ENCODE measurements around the gene VSNL1.

- TF ChIP-seq CTCF (conservative IDR thresholded peaks at IDR 0.05; ENCODE audit: low read depth in 2 of 2) (no peak), EZH2phosphoT487 (IDR thresholded peaks at IDR 0.05; ENCODE audit: unreplicated experiment) (no peak), STAT1 (IDR thresholded peaks at IDR 0.05; ENCODE audit: unreplicated experiment) (no peak), POLR2AphosphoS5 (IDR thresholded peaks at IDR 0.05; ENCODE audit: low read depth) (no peak), EZH2 (IDR thresholded peaks at IDR 0.05; ENCODE audit: low read depth, unreplicated experiment) (no peak), CREB1 (CRISPR knock-in tag; IDR thresholded peaks at IDR 0.05; ENCODE audit: low read depth) (no peak), REST (IDR thresholded peaks at IDR 0.05; ENCODE audit: unreplicated experiment) (no peak), ETS1 (IDR thresholded peaks at IDR 0.05) (no peak), ZNF114 (CRISPR knock-in tag; IDR thresholded peaks at IDR 0.05) (no peak), NANOG (IDR thresholded peaks at IDR 0.05; ENCODE audit: borderline replicate concordance) (no peak)
Observed at GRCh38 chr2:17606851-17607250, 66.4 kb downstream of the VSNL1 start.

Data from GM23338 (cell line).